ENCODE data around the gene PTPRK. TPM values are rescaled to one million over a fixed set of nuclear protein-coding genes. Genes with fewer than 3 reads are reported as not detected.
A peak's percentile ranks its signal among the peaks of the same experiment; 100 is the strongest.

Gene PTPRK
- polyA plus RNA-seq (ENCODE audit: insufficient read length in 10 of 10) = 10 to 100 TPM; 14.5 to 27.5 (median 18.0) TPM
- long read RNA-seq, donor 1, partial matches to known transcripts = 0 of 1 reads
- long read RNA-seq, donor 1, other reads (novel, unspliced or antisense) = 0 of 1 reads
- long read RNA-seq, donor 2 = 0 reads
- long read RNA-seq, donor 3 = 0 reads
- long read RNA-seq, donor 4, partial matches to known transcripts = 0 of 1 reads
- long read RNA-seq, donor 4, other reads (novel, unspliced or antisense) = 0 of 1 reads
- long read RNA-seq, donor 5, partial matches to known transcripts = 0 of 1 reads
- long read RNA-seq, donor 5, other reads (novel, unspliced or antisense) = 0 of 1 reads
- long read RNA-seq, donor 6 = 0 reads
- long read RNA-seq, donor 7 = 0 reads
- long read RNA-seq, donor 8, partial matches to known transcripts = 0 of 1 reads
- long read RNA-seq, donor 8, other reads (novel, unspliced or antisense) = 0 of 1 reads
- long read RNA-seq, donor 9 = 0 reads

DNA sequence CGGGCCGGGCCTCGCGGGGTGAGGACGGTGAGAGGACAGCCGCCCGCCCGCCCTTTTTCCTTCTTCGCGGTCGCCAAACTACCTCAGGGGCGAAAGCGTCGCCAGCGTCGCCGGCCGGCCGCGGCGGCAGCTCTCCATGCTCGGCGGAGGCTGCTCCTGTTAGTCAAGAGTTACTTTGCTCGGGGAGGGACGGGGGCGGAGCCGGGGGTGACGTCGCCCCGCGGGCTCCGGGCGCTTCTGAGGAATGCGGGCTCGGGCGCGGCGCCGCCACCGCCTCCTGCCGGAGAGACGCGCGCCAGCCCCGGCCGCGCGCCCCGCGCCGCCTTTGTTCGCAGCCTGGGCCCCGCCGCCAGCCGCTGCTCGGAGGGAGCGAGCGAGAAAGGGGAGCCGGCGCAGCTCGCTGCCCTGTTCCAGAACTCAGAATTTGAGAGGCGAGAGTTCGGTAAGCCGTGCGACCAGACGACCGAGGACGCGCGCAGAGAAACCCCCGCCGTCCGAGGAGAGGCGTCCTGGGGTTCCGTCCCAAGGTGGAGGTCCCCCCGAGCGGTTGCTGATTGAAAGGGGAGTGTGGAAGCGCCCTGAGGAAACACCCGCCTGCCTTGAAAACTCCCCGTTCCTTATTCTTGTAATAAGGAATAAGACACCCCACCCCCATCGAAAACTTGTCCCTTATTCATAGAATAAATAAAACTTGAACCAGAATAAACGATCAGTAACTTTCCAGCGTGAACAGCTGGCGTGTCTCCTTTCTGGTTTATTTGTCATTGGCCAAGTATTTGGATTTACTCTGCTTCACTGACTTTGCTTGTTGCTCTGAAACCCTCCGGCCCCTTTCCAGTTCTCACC, at the start of gene PTPRK:
PTPRK (minus strand) TSS at position 164 of the 846 bp plus-strand sequence. CDS start 241 bp downstream, outside the sequence.
- peak; percentile 95 to 98 (median 97) for DNase-seq

DNA sequence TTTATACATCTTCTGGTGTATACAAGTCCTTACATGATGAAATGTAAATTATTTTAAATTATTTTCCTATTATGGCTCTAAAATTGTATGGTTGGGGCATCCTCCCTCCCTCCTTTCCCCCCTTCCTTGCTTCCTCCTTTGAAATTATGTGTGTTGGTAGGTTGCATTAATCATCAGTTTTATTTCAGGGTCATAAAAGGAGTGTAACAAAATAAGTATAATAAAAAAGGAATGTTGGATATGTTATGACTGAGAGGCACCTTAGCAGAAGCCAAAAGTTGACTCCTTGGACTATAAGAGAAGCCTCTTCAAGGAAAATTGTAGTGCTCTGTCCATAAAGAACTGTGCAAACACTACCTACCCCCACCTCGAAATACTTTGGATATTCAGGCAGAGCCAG, 46.6 kb upstream of the PTPRK start:
- DNase-seq = no peak

GRCh38 chr6:128560966-128561365, 40.6 kb upstream of the PTPRK start:
- no peak for DNase-seq

- no peak for DNase-seq
These were observed 38.5 kb upstream of the PTPRK start for GRCh38 chr6:128558924-128559323.

- no peak for DNase-seq
These were observed 37.6 kb upstream of the PTPRK start for GRCh38 chr6:128558021-128558420.

- no peak for DNase-seq
These were observed 36.7 kb upstream of the PTPRK start for GRCh38 chr6:128557081-128557480.

- peak in 1 of 3 donors; percentile 2 for DNase-seq
These were observed 33.9 kb upstream of the PTPRK start for GRCh38 chr6:128554302-128554701.

- DNase-seq = no peak
These were observed 20.9 kb upstream of the PTPRK start for GRCh38 chr6:128541261-128541660.

GRCh38 chr6:128538763-128539162, 18.4 kb upstream of the PTPRK start:
- no peak for DNase-seq

DNA sequence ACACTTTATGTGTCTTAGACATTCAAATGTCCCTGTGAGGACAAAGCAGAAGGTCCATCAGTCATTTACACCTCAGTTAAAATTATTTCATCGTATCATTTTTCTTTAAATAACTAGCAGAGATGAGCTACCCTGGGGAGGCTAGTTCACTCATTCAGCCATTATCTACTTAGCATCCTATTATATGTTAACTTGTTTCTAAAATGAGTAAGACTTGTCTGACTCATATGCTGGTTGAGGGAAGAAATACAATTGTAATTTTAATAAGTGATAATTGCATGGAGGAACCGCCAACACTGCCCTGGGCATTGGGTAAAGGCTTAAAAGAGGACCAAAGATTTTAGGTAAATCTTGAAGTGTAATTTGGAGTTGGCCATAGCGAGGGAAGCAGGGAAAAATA, 12.4 kb upstream of the PTPRK start:
- no peak for DNase-seq

DNA sequence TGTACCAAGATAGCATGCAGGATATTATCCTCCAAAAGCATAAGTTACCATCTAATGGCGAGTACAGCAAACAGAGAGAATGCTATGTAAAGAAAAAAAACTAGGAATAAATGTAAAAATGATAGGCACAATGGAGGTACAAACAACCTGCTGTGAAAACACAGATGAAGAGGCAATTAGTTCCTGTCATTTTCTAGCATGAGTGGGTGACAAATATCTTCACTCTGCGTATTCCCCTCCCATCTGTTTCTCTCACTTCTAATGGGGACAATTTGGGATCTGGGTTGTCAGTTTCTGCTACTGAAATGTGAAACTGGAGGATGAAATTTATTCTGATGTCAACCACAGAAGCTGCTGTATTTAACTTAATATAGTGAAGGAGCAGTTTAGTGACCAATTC, 11.7 kb upstream of the PTPRK start:
- DNase-seq = no peak

GRCh38 chr6:128531696-128532095, 11.3 kb upstream of the PTPRK start:
- DNase-seq = no peak

DNA sequence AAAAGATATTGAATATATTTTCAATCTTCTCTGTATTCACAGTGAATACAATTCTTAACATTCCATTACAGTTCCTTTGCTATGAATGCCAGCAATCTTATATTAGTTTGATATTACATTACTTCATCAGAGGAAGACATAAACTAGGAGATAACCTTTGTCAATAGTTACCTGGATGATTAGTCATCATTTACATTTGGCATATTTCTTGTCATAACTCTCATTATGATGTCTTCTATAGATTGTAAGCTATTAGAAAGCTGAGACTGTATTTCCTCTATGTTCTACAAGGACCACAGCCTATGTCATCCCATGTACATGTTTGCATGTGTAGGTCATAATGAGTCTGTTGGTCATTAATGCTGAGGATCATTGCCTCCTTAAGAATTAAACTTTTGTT, 7.8 kb upstream of the PTPRK start:
- no peak for DNase-seq

- no peak for DNase-seq
These were observed 7.0 kb upstream of the PTPRK start for GRCh38 chr6:128527375-128527774.

DNA sequence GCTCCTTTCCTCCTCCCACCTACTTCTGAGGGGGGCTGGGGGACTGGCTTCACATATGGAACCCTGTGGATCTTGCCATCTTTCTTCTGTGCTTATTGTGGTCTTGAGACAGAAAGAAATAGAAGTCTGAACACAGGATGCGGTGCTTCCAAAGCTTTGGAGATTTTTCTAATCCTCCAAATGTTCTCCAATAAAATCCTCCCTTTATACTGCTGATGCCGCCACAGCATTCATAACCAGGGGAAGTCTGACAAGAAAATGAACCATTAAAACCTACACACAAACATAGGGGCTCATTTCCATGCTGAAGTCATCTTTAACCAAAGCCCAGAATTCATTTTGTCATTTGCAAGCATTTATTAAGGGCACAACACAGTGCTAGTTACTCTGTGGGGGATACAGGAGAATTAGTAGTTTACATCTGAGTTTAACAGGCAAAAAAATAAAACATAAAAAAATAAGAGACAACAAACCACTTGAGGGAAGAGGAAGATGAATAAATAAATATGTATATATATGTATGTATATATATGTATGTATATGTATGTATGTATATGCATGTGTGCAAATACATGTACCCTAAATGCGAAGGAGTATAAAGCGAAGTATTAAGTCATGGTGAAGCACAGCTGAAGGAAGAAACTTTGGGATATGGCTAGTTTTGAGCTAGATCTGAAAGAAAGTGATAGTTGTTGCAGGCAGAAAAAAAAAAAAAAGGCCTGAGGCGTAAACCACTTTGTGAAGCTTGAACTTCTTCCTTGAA, 5.9 kb upstream of the PTPRK start:
- no peak for DNase-seq

GRCh38 chr6:128525406-128525805, 5.0 kb upstream of the PTPRK start:
- DNase-seq = no peak

GRCh38 chr6:128521282-128521632, 858 bp upstream of the PTPRK start:
- no peak for DNase-seq

GRCh38 chr6:128519931-128520435, 416 bp downstream of the PTPRK start:
- peak in 1 of 3 donors; percentile 69 for DNase-seq

- DNase-seq = peak; percentile 51 to 85 (median 51)
These were observed 1.1 kb downstream of the PTPRK start for GRCh38 chr6:128519132-128519930.

GRCh38 chr6:128518434-128519131, 1.8 kb downstream of the PTPRK start:
- DNase-seq = no peak

Data from muscle of back (tissue), 13 donors.